Heart left ventricle (tissue), 16 donors: ENCODE data around the gene PCP4. TPM values are rescaled to one million over a fixed set of nuclear protein-coding genes. Genes with fewer than 3 reads are reported as not detected.
"Not testable (repeated sequence)": the region's sequence is repeated elsewhere in the genome, so short reads cannot be mapped to it uniquely, and the experiment has no call there.

Experiments
- ATAC-seq, 4 donors: fragments of 200-7000 bp; cut with Tn5 transposase; one replicate each; pipeline ENCODE4 v1.9.1; 2020 to 2022; ENCODE audit warnings: moderate library complexity in 4 of 4, mild to moderate bottlenecking in 3 of 4, moderate number of reproducible peaks in 1 of 4
- DNase-seq, 5 donors: peaks; one replicate each; pipeline ENCODE4 v3.0.0-alpha.2; 2020
- H3K27ac ChIP-seq, 12 donors: fragments of 200-600 bp; sonication (generic) in 4 of 12; one replicate each; pipeline versions ENCODE4 v1.5.0 to v1.8.0; 2016 to 2022; ENCODE audit warnings: mild to moderate bottlenecking in 2 of 12
- H3K27me3 ChIP-seq, 9 donors: fragments of 200-600 bp; sonication (generic) in 2 of 9; one replicate each; pipeline versions ENCODE4 v1.5.1 to v1.8.0; 2016 to 2022; ENCODE audit warnings: mild to moderate bottlenecking in 3 of 9
- H3K36me3 ChIP-seq, 9 donors: fragments of 200-600 bp; sonication (generic) in 2 of 9; one replicate each; pipeline versions ENCODE4 v1.5.0 to v1.8.0; 2018 to 2022; ENCODE audit warnings: mild to moderate bottlenecking in 2 of 9
- H3K4me1 ChIP-seq, 12 donors: fragments of 200-600 bp; sonication (generic) in 4 of 12; one replicate each; pipeline versions ENCODE4 v1.5.0 to v1.8.0; 2016 to 2022; ENCODE audit warnings: mild to moderate bottlenecking in 3 of 12
- H3K4me3 ChIP-seq, 12 donors: fragments of 200-600 bp; sonication (generic) in 4 of 12; one replicate each; pipeline versions ENCODE4 v1.5.0 to v1.8.0; 2017 to 2022; ENCODE audit warnings: mild to moderate bottlenecking in 9 of 12, moderate library complexity in 4 of 12
- H3K9me3 ChIP-seq, 12 donors: fragments of 200-600 bp; sonication (generic) in 4 of 12; one replicate each; pipeline versions ENCODE4 v1.5.0 to v1.8.0; 2016 to 2022; ENCODE audit warnings: mild to moderate bottlenecking in 1 of 12
- POLR2A ChIP-seq, 2 donors: fragments of 450-650 bp; IDR thresholded peaks; one replicate each; pipeline ENCODE4 v1.6.1; 2017; ENCODE audit warnings: antibody characterized with exemption in 2 of 2, mild to moderate bottlenecking in 2 of 2, moderate library complexity in 2 of 2
- WGBS, 4 donors: extraction: QIAGEN DNeasy Blood & Tissue Kit in 2 of 4; methylation state at CpG; one replicate each; pipeline versions ENCODE4 v1.1.5 to v1.1.7; 2013 to 2018; 5-methylcytosine and 5-hydroxymethylcytosine counted together
- intact Hi-C, 10 donors: fragments of 100-400 bp; cut with DNase I; formaldehyde crosslinking; loops; one replicate each; pipeline versions ENCODE4 v1.11.1 to v1.14.2; 2022
- polyA plus RNA-seq, 2 donors: library from polyadenylated mRNA; stranded (reverse); fragments of 200-250 nt; gene quantifications; one replicate each; pipeline ENCODE4 v1.2.3, GENCODE V29; 2013
- total RNA-seq, 9 donors: library from RNA; depleted of rRNA in 2 of 9; stranded (reverse); fragments of >200 nt in 2 of 9; fragmentation: NEBNext Ultra II Directional in 3 of 9; extraction: Animal tissue kit (Norgen Biotek cat#: 25700) in 3 of 9; gene quantifications; one replicate each; pipeline versions ENCODE4 v1.1.0 to v1.2.4, GENCODE V29; 2016 to 2023
- TF ChIP-seq, protein P1 (sequence below), 12 donors: fragments of 200-600 bp; sonication (generic) in 4 of 12; IDR thresholded peaks; one replicate each; pipeline versions ENCODE4 v1.5.0 to v1.8.0; 2018 to 2022; ENCODE audit warnings: antibody characterized with exemption in 12 of 12, mild to moderate bottlenecking in 5 of 12
- donor health status: ischemic (EF 13 %, LVEDD 7.1; RV severe dilation, severe dysfunction).
- donor health status: healthy with polysubstance abuse.
- donor health status: DM: no; HTN: yes; CAD: no.
- donor health status: DM: no; HTN: no; CAD: no.
- donor health status: ischemic (EF 25% LVEDD 6.9; RV normal size, moderate dysfunction).
- donor health status: ischemic (EF 25% LVEDD 5.7; RV mildly dilated, moderate dysfunction).
- donor health status: healthy.
- donor health status: DM: yes; HTN: yes; CAD: no.
- donor health status: ischemic (EF 35%, LVEDD 5.7; RV mildly dilated, moderate dysfunction).
- donor health status: nonischemic (EF 11% LVEDD 7.7; RV severe dilation, severe dysfunction).
- donor health status: DM: yes; HTN: yes; CAD: no.
- donor health status: PGD.
- donor health status: ischemic (EF 29% LVEDD 5.4; RV normal size, mild dysfunction).
- donor health status: nonischemic (EF 23%, LVEDD 6.1; RV moderate dilation, normal function).

Gene PCP4
- total and polyA plus RNA-seq, 11 donors: 0.64 to 9.6 (median 3.9) TPM

DNA sequence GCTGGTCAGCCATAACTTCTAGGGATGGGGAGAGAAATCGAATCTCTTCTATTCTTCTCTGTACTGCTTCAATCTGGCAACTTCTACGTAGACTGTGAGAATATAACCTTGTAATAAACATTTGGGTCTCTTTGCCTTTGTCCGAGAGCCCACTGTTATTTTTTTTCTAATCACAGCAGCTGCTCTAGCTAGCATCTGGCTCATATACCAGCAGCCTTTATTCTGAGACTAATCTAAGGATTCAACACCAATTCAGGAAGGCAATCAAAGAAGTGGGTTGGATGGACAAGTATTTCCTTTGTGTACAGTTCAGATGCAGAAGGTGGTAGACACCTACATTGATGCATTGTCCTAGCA is 15.6 kb downstream of the PCP4 start:
- Histone ChIP-seq H3K36me3 (no peaks in the 10 kb centered on the region), H3K27ac (peak overlapping the region in 1 of 12 donors; percentile 43), H3K4me1 (no peaks in the 10 kb centered on the region), H3K27me3 (no peaks in the 10 kb centered on the region), H3K4me3 (no peak overlapping the region), H3K9me3 (no peaks in the 10 kb centered on the region)
- WGBS, 4 donors: 80 to 87% (median 85%) methylated on average over 3 of the region's 3 CpGs
- DNase-seq: no peak
- ATAC-seq: no peak
- intact Hi-C loops: no loop called here
- TF ChIP-seq, protein P1, sequence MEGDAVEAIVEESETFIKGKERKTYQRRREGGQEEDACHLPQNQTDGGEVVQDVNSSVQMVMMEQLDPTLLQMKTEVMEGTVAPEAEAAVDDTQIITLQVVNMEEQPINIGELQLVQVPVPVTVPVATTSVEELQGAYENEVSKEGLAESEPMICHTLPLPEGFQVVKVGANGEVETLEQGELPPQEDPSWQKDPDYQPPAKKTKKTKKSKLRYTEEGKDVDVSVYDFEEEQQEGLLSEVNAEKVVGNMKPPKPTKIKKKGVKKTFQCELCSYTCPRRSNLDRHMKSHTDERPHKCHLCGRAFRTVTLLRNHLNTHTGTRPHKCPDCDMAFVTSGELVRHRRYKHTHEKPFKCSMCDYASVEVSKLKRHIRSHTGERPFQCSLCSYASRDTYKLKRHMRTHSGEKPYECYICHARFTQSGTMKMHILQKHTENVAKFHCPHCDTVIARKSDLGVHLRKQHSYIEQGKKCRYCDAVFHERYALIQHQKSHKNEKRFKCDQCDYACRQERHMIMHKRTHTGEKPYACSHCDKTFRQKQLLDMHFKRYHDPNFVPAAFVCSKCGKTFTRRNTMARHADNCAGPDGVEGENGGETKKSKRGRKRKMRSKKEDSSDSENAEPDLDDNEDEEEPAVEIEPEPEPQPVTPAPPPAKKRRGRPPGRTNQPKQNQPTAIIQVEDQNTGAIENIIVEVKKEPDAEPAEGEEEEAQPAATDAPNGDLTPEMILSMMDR (IDR thresholded peaks at IDR 0.05): no peak
- TF ChIP-seq POLR2A (IDR thresholded peaks at IDR 0.05): no peak

DNA sequence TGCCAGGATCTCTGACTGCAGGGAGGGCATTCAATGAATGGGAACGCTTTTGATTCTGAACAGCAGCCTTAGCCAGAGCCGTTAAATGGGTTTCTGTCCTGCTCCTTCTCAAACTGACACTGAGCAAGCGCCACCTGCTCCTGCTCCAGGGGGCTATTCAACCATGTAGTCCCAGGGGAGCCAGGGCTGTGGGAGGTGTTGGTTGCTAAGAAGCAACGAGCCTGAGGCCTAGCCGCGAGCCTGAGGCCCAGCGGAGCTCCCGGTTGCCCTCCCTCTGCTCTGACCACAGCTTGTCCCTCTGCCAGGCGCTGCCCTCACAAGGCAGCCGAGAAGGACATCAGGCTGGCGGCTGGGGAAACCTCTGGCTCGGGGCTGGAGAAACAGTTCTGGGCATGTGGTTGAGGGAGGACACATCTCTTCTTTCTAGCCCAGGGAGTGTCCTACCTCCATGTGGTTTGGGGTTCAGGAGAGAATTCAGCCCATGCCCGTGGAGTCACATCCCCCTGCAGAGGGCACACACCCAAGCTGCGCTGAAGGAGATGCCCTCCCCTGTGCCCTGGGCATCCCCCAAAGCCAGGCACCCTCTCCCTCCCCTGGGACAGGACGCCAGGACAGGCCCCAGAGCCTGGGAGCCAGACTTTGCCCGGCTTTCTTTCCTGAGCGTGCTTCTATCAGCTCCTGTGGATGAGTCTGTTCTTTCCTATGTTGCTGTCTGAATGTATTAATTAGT is 18.0 kb downstream of the PCP4 start:
- no peak for TF ChIP-seq POLR2A (IDR thresholded peaks at IDR 0.05)
- TF ChIP-seq, protein P1 (IDR thresholded peaks at IDR 0.05): no peak
- H3K9me3 ChIP-seq: no peaks in the 10 kb centered on the region
- no peaks in the 10 kb centered on the region for H3K27me3 ChIP-seq
- intact Hi-C loops: no loop called here
- no peaks in the 10 kb centered on the region for H3K36me3 ChIP-seq
- WGBS, 4 donors: 57 to 68% (median 63%) methylated on average over 15 to 17 of the region's 17 CpGs
- no peak overlapping the region for H3K4me3 ChIP-seq
- H3K4me1 ChIP-seq: no peaks in the 10 kb centered on the region
- H3K27ac ChIP-seq: peak overlapping the region in 5 of 12 donors; percentile 12 to 85 (median 30)
- peak in 4 of 5 donors; percentile 27 to 76 (median 54) for DNase-seq
- ATAC-seq: peak; percentile 85 to 94 (median 93)

DNA sequence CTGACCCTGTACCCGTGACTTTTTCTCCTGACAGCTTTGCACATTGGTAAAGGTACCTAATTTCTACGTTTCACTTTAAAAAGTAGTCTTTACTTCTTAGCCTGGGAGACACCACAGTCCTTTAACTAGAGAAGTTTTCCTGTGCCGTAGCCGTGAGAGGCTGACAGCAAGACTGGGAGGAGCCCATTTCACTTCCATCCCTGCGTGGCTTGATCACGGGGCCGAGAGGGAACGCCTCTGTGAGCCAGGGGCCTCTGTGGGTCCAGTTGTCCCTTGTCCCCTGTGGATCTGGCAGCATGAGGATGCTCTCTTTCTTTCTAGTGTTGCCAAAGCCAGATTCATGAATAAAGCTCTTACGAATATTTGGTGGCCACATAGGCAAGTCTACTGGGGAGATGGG is 21.6 kb downstream of the PCP4 start:
- H3K4me3 ChIP-seq: no peak overlapping the region
- H3K9me3 ChIP-seq: no peaks in the 10 kb centered on the region
- H3K27ac ChIP-seq: peak overlapping the region in 1 of 12 donors; percentile 6
- H3K36me3 ChIP-seq: no peaks in the 10 kb centered on the region
- ATAC-seq (no peak), DNase-seq (no peak)
- no peaks in the 10 kb centered on the region for H3K4me1 ChIP-seq
- H3K27me3 ChIP-seq: no peaks in the 10 kb centered on the region
- 82 to 89% (median 84%) methylated on average over 9 of the region's 9 CpGs for WGBS, 4 donors
- intact Hi-C loops: no loop called here
- TF ChIP-seq, protein P1 (IDR thresholded peaks at IDR 0.05): no peak
- TF ChIP-seq POLR2A (IDR thresholded peaks at IDR 0.05): no peak

GRCh38 chr21:39891111-39891510 is 23.9 kb downstream of the PCP4 start:
- Histone ChIP-seq H3K27ac (no peak overlapping the region), H3K9me3 (no peaks in the 10 kb centered on the region), H3K4me3 (no peak overlapping the region), H3K36me3 (no peaks in the 10 kb centered on the region), H3K4me1 (no peaks in the 10 kb centered on the region), H3K27me3 (no peaks in the 10 kb centered on the region)
- TF ChIP-seq, protein P1 (IDR thresholded peaks at IDR 0.05): no peak
- TF ChIP-seq POLR2A (IDR thresholded peaks at IDR 0.05): no peak
- 88 to 96% (median 90%) methylated on average over 5 of the region's 5 CpGs for WGBS, 4 donors
- intact Hi-C loops: no loop called here
- no peak for ATAC-seq
- DNase-seq: no peak

DNA sequence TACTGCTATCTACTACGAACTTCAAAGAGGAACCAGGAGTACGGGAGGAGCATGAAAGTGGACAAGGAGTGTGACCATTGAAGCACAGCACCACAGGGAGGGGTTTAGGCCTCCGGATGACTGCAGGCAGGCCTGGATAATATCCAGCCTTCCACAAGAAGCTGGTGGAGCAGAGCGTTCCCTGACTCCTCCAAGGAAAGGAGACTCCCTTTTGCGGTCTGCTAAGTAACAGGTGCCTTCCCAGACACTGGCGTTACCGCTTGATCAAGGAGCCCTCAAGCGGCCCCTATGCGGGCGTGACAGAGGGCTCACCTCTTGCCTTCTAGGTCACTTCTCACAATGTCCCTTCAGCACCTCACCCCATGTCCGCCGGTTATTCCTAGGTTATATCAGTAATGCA is 24.6 kb downstream of the PCP4 start:
- 59 to 86% (median 82%) methylated on average over 12 of the region's 12 CpGs for WGBS, 4 donors
- intact Hi-C loops, H3K36me3 ChIP-seq, H3K27me3 ChIP-seq, H3K9me3 ChIP-seq, H3K4me1 ChIP-seq, DNase-seq, ATAC-seq, H3K4me3 ChIP-seq, H3K27ac ChIP-seq: not testable (repeated sequence)
